Right lobe of liver (tissue), 4 donors: ENCODE data around the gene ZNF33B.

Experiments used
- POLR2A ChIP-seq: fragments of 450-650 bp; IDR thresholded peaks from one replicate; pipeline ENCODE4 v1.6.1; 2017; ENCODE audit warnings: antibody characterized with exemption, mild to moderate bottlenecking
- TF ChIP-seq, protein P1 (sequence below), 4 donors: fragments of 200-600 bp in 3 of 4; fragments of 450-650 bp in 1 of 4; IDR thresholded peaks; one replicate each; pipeline versions ENCODE4 v1.5.1 to v1.8.0; 2016 to 2022; ENCODE audit warnings: antibody characterized with exemption in 4 of 4, mild to moderate bottlenecking in 2 of 4
- donor health status: DM: no; HTN: no; CAD: no.
- donor health status: DM: no; HTN: no; CAD: no.
- donor health status: DM: no; HTN: yes; CAD: no.

- TF ChIP-seq, protein P1, sequence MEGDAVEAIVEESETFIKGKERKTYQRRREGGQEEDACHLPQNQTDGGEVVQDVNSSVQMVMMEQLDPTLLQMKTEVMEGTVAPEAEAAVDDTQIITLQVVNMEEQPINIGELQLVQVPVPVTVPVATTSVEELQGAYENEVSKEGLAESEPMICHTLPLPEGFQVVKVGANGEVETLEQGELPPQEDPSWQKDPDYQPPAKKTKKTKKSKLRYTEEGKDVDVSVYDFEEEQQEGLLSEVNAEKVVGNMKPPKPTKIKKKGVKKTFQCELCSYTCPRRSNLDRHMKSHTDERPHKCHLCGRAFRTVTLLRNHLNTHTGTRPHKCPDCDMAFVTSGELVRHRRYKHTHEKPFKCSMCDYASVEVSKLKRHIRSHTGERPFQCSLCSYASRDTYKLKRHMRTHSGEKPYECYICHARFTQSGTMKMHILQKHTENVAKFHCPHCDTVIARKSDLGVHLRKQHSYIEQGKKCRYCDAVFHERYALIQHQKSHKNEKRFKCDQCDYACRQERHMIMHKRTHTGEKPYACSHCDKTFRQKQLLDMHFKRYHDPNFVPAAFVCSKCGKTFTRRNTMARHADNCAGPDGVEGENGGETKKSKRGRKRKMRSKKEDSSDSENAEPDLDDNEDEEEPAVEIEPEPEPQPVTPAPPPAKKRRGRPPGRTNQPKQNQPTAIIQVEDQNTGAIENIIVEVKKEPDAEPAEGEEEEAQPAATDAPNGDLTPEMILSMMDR (IDR thresholded peaks at IDR 0.05), result no peak
- no peak for TF ChIP-seq POLR2A
Measured at GRCh38 chr10:42598249-42598873, 40.0 kb downstream of the ZNF33B start.
